ENCODE measurements around the gene PTPRS. TPM values are rescaled to one million over a fixed set of nuclear protein-coding genes. Genes with fewer than 3 reads are reported as not detected.
"Not testable (repeated sequence)": the region's sequence is repeated elsewhere in the genome, so short reads cannot be mapped to it uniquely, and the experiment has no call there.

Gene PTPRS
- total RNA-seq, 4 donors from 2014 or later = 21.1 to 68.5 (median 42.3) TPM

GRCh38 chr19:5330307-5330720 lies 10.3 kb downstream of the PTPRS start:
- TF ChIP-seq CTCF (IDR thresholded peaks at IDR 0.05 in 4 of 5, conservative IDR thresholded peaks at IDR 0.05 in 1 of 5) = no peak
- TF ChIP-seq POLR2A (IDR thresholded peaks at IDR 0.05) = no peak
- ATAC-seq (no peak), DNase-seq (no peak)
- H3K4me1 ChIP-seq = no peaks in the 10 kb centered on the region
- in situ Hi-C loops (cut with MboI; ENCODE audit: low sequenced_read_pairs in 4 of 4) = no loop called here
- H3K9me3 ChIP-seq = no peaks in the 10 kb centered on the region
- no peak overlapping the region for H3K4me3 ChIP-seq
- intact Hi-C loops (cut with DNase I; ENCODE audit: low total_unique reads) = no loop called here
- no peaks in the 10 kb centered on the region for H3K36me3 ChIP-seq
- no peak overlapping the region for H3K27ac ChIP-seq
- peaks cover 5 to 15% (median 11%) of the 10 kb centered on the region in 3 donors for H3K27me3 ChIP-seq

DNA sequence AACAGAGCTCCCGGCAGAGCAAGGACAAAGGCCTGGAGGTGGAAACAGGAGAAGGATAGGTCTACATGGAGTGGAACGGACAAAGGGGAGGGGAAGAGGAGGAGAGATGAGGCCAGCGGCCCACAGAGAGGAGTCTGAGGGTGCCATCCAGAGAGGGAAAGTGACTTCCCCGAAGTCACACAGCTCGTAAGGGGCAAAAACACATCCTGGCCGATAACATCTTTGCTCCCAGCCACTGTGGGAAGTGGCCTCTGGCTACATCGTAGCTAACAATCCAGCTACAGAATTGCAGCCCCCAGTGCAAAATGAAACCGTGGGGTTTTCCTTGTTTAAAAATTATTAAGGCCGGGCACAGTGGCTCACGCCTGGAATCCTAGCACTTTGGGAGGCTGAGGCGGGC lies 11.5 kb downstream of the PTPRS start:
- Histone ChIP-seq H3K4me3 (no peak overlapping the region), H3K27ac (no peak overlapping the region), H3K9me3 (peaks cover 0 to 5% (median 0%) of the 10 kb centered on the region in 3 donors), H3K27me3 (peaks cover 3 to 6% (median 3%) of the 10 kb centered on the region in 3 donors), H3K4me1 (no peaks in the 10 kb centered on the region), H3K36me3 (no peaks in the 10 kb centered on the region)
- ATAC-seq (no peak), DNase-seq (no peak)
- intact Hi-C loops (cut with DNase I; ENCODE audit: low total_unique reads) = no loop called here
- in situ Hi-C loops (cut with MboI; ENCODE audit: low sequenced_read_pairs in 4 of 4) = no loop called here
- no peak for TF ChIP-seq POLR2A (IDR thresholded peaks at IDR 0.05)
- TF ChIP-seq CTCF (IDR thresholded peaks at IDR 0.05 in 4 of 5, conservative IDR thresholded peaks at IDR 0.05 in 1 of 5) = no peak

DNA sequence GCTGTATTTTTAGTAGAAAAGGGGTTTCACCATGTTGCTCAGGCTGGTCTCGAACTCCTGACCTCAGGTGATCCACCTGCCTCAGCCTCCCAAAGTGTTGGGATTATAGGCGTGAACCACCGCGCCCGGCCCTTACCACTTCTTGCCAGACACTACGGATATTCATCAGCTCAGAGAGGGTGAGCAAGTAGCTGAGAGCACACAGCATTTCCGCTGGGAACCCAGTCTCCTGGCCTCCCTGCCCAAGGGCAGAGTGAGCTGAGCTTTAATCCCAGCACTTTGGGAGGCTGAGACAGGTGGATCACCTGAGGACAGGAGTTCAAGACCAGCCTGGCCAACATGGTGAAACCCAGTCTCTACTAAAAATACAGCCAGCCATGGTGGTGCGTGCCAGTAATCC lies 12.2 kb downstream of the PTPRS start:
- DNase-seq; intact Hi-C loops (cut with DNase I; ENCODE audit: low total_unique reads); H3K4me1 ChIP-seq; ATAC-seq; H3K9me3 ChIP-seq; H3K27me3 ChIP-seq; H3K27ac ChIP-seq; in situ Hi-C loops (cut with MboI; ENCODE audit: low sequenced_read_pairs in 4 of 4); H3K36me3 ChIP-seq; H3K4me3 ChIP-seq: not testable (repeated sequence)

DNA sequence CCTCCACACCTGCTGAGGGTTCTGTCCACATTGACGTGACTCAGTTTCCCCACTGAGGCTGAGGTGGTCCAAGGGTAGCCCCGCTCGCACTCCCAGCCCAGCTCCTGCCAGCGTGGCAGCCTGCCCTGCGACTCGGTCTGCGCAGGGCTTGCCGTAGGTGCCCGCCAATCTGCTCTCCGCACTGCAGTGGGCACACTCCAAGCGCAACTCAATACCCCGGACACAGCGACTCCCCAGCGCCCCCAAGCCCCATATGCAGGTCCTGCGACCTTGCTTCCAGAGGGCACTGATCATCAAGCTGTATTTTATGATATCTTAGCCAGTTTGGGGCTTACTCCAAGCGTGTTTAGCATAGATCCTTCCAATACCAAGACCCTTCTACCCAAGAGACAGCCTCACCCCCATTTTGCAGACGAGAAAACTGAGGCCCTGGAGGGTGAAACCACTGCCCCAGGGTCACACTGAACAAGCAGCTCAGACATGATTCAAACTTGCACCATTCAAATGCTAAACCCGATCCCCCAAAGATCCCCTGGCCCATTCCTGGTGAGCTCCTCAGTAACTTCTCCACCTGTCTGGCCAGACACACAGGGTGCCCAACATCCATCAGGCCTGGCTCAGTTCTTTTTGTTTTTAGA lies 13.5 kb downstream of the PTPRS start:
- peaks cover 0 to 3% (median 3%) of the 10 kb centered on the region in 3 donors for H3K27me3 ChIP-seq
- peaks cover 0 to 2% of the 10 kb centered on the region in 2 donors for H3K4me1 ChIP-seq
- peaks cover 0 to 5% (median 0%) of the 10 kb centered on the region in 3 donors for H3K9me3 ChIP-seq
- DNase-seq (no peak), ATAC-seq (no peak)
- no peak for TF ChIP-seq CTCF (IDR thresholded peaks at IDR 0.05 in 4 of 5, conservative IDR thresholded peaks at IDR 0.05 in 1 of 5)
- no peak for TF ChIP-seq POLR2A (IDR thresholded peaks at IDR 0.05)
- intact Hi-C loops (cut with DNase I; ENCODE audit: low total_unique reads) = no loop called here
- in situ Hi-C loops (cut with MboI; ENCODE audit: low sequenced_read_pairs in 4 of 4) = no loop called here
- no peak overlapping the region for H3K27ac ChIP-seq
- no peaks in the 10 kb centered on the region for H3K36me3 ChIP-seq
- H3K4me3 ChIP-seq = no peak overlapping the region

- intact Hi-C loops (cut with DNase I; ENCODE audit: low total_unique reads) = no loop called here
- no peak overlapping the region for H3K27ac ChIP-seq
- peaks cover 0 to 3% of the 10 kb centered on the region in 2 donors for H3K4me1 ChIP-seq
- H3K27me3 ChIP-seq = peaks cover 0 to 6% (median 3%) of the 10 kb centered on the region in 3 donors
- H3K36me3 ChIP-seq = no peaks in the 10 kb centered on the region
- DNase-seq (no peak), ATAC-seq (no peak)
- no peak for TF ChIP-seq POLR2A (IDR thresholded peaks at IDR 0.05)
- no peak for TF ChIP-seq CTCF (IDR thresholded peaks at IDR 0.05 in 4 of 5, conservative IDR thresholded peaks at IDR 0.05 in 1 of 5)
- peaks cover 0 to 5% (median 0%) of the 10 kb centered on the region in 3 donors for H3K9me3 ChIP-seq
- in situ Hi-C loops (cut with MboI; ENCODE audit: low sequenced_read_pairs in 4 of 4) = no loop called here
- no peak overlapping the region for H3K4me3 ChIP-seq
Measured at GRCh38 chr19:5326545-5326944, 14.1 kb downstream of the PTPRS start.
